OCI-LY3 (cell line): Measurements from ENCODE around the gene GIT1.

Source experiments
- H2AFZ ChIP-seq: fragments of 200-600, 300-600 bp; shearing (Covaris generic); 2 replicates; pipeline ENCODE4 v1.6.0; 2014; ENCODE audit warnings: antibody characterized with exemption, low read depth, low read length
- H3K27ac ChIP-seq: fragments of 200-600, 300-600 bp; sonication (generic); 2 replicates; pipeline ENCODE4 v1.5.1; 2014; ENCODE audit warnings: mild to moderate bottlenecking, low read length, moderate library complexity, mixed read lengths
- H3K27me3 ChIP-seq: fragments of 200-600, 300-600 bp; sonication (generic); 2 replicates; pipeline ENCODE4 v1.6.1; 2014; ENCODE audit warnings: low read depth, low read length, mixed read lengths
- H3K36me3 ChIP-seq: fragments of 200-600, 300-600 bp; sonication (generic); replicated peaks from 2 replicates; pipeline ENCODE3; 2014; ENCODE audit warnings: low read depth, low read length, mixed read lengths
- H3K4me1 ChIP-seq: fragments of 300-600, 200-600 bp; sonication (generic); 2 replicates; pipeline ENCODE4 v1.6.1; 2014; ENCODE audit warnings: low read length, mixed read lengths
- H3K4me2 ChIP-seq: fragments of 200-600, 300-600 bp; sonication (generic); 2 replicates; pipeline ENCODE4 v1.6.1; 2014; ENCODE audit warnings: low read length, mixed read lengths
- H3K4me3 ChIP-seq: fragments of 300-600, 200-600 bp; sonication (generic); 2 replicates; pipeline ENCODE4 v1.5.1; 2014; ENCODE audit warnings: antibody characterized with exemption, mild to moderate bottlenecking, low read length, moderate library complexity
- H3K79me2 ChIP-seq: fragments of 300-600, 200-600 bp; shearing (Covaris generic); 2 replicates; pipeline ENCODE4 v1.6.1; 2014; ENCODE audit warnings: mild to moderate bottlenecking, low read length, mixed read lengths
- H3K9ac ChIP-seq: fragments of 300-600, 200-600 bp; shearing (Covaris generic); 2 replicates; pipeline ENCODE4 v1.6.0; 2014; ENCODE audit warnings: mild to moderate bottlenecking, low read length, moderate library complexity
- H3K9me3 ChIP-seq: fragments of 200-600, 300-600 bp; shearing (Covaris generic); 2 replicates; pipeline ENCODE4 v1.6.1; 2014; ENCODE audit warnings: low read length, mixed read lengths; ENCODE audit not compliant: insufficient read depth
- H4K20me1 ChIP-seq: fragments of 200-600, 300-600 bp; sonication (generic); 2 replicates; pipeline ENCODE4 v1.6.1; 2016; ENCODE audit warnings: low read length, mixed read lengths; ENCODE audit not compliant: insufficient read depth
- CTCF ChIP-seq: fragments of 200-600, 300-600 bp; sonication (generic); IDR thresholded peaks from 2 replicates; pipeline ENCODE4 v1.5.1; 2014; ENCODE audit warnings: antibody characterized with exemption, low read length, low read depth
- EZH2phosphoT487 ChIP-seq: fragments of 200-600 bp; shearing (Covaris generic); IDR thresholded peaks from 2 replicates; pipeline ENCODE4 v1.6.1; 2018; ENCODE audit warnings: antibody characterized with exemption, mixed run types, low read depth

GIT1 gene

GRCh38 chr17:29620779-29621500 lies 31.5 kb upstream of the GIT1 start:
- TF ChIP-seq EZH2phosphoT487 (no peak), CTCF (no peak)
- H3K79me2 ChIP-seq, result no peaks in the 10 kb centered on the region
- peaks cover 6% of the 10 kb centered on the region for H4K20me1 ChIP-seq
- peaks cover 8% of the 10 kb centered on the region; the same call in 1 of the 2 replicates for H3K4me1 ChIP-seq
- H3K27me3 ChIP-seq, result no peaks in the 10 kb centered on the region; the same call in 1 of the 2 replicates
- no peak overlapping the region for H3K4me3 ChIP-seq
- no peak overlapping the region for H3K9ac ChIP-seq
- H3K27ac ChIP-seq, result no peak overlapping the region
- no peak overlapping the region for H2AFZ ChIP-seq
- H3K36me3 ChIP-seq, result no peaks in the 10 kb centered on the region
- H3K9me3 ChIP-seq, result no peaks in the 10 kb centered on the region
- H3K4me2 ChIP-seq, result no peak overlapping the region

- Histone ChIP-seq H3K4me1 (peaks cover 9% of the 10 kb centered on the region; the same call in 1 of the 2 replicates), H3K79me2 (no peaks in the 10 kb centered on the region), H3K36me3 (no peaks in the 10 kb centered on the region), H3K9me3 (no peaks in the 10 kb centered on the region), H3K9ac (no peak overlapping the region), H3K4me3 (no peak overlapping the region), H2AFZ (no peak overlapping the region), H3K27me3 (no peaks in the 10 kb centered on the region; the same call in 1 of the 2 replicates), H3K27ac (no peak overlapping the region), H4K20me1 (peaks cover 6% of the 10 kb centered on the region), H3K4me2 (no peak overlapping the region)
- no peak for TF ChIP-seq EZH2phosphoT487
- TF ChIP-seq CTCF, result no peak
These were observed 30.8 kb upstream of the GIT1 start for GRCh38 chr17:29620271-29620670.

- no peaks in the 10 kb centered on the region for H3K9me3 ChIP-seq
- H3K27me3 ChIP-seq, result no peaks in the 10 kb centered on the region; the same call in 1 of the 2 replicates
These were observed 29.8 kb upstream of the GIT1 start for GRCh38 chr17:29619251-29619650.

More at GRCh38 chr17:29619251-29619650, 29.8 kb upstream of the GIT1 start:
- H3K4me2 ChIP-seq, result no peak overlapping the region
- H3K4me1 ChIP-seq, result peaks cover 13% of the 10 kb centered on the region; the same call in 1 of the 2 replicates
- TF ChIP-seq EZH2phosphoT487, result no peak
- TF ChIP-seq CTCF, result peak; percentile 45
- no peaks in the 10 kb centered on the region for H3K79me2 ChIP-seq
- H2AFZ ChIP-seq, result no peak overlapping the region
- H3K27ac ChIP-seq, result no peak overlapping the region
- no peak overlapping the region for H3K4me3 ChIP-seq
- peaks cover 6% of the 10 kb centered on the region for H4K20me1 ChIP-seq
- H3K9ac ChIP-seq, result no peak overlapping the region
- H3K36me3 ChIP-seq, result no peaks in the 10 kb centered on the region
